ENCODE results near the gene UCP2. TPM values are rescaled to one million over a fixed set of nuclear protein-coding genes. Genes with fewer than 3 reads are reported as not detected.

Gene UCP2
- total RNA-seq, 1 donor from 2014 or later, result 23.4 TPM

DNA sequence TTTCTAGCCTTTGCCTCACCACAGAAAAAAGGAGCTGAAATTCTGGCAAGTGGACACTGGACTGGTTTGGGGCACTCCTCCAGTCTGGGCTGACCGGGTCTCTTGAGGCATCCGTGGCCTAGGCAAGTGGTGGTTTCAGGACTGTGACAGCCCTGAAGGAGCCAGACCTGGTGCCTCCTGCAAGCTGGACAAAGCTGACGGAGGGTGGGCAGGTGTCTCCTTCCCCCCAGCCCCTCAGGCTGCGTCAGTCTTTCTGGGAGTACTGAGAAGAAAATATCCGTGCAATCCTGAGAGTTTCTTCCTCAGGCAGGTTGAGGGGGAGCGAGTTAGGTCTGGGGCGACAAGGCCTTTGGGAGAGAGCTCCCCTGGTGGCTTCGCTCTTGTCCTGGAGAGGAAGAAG lies 30.5 kb upstream of the UCP2 start:
- Histone ChIP-seq H3K9me3 (replicated peaks) (no peaks in the 10 kb centered on the region), H3K27ac (replicated peaks) (no peak overlapping the region), H3K4me1 (peaks cover 55% of the 10 kb centered on the region), H3K27me3 (ENCODE audit: low read depth) (no peaks in the 10 kb centered on the region), H3K4me3 (no peak overlapping the region), H3K36me3 (peaks cover 20% of the 10 kb centered on the region)
- DNase-seq, result no peak
- TF ChIP-seq, protein P1, sequence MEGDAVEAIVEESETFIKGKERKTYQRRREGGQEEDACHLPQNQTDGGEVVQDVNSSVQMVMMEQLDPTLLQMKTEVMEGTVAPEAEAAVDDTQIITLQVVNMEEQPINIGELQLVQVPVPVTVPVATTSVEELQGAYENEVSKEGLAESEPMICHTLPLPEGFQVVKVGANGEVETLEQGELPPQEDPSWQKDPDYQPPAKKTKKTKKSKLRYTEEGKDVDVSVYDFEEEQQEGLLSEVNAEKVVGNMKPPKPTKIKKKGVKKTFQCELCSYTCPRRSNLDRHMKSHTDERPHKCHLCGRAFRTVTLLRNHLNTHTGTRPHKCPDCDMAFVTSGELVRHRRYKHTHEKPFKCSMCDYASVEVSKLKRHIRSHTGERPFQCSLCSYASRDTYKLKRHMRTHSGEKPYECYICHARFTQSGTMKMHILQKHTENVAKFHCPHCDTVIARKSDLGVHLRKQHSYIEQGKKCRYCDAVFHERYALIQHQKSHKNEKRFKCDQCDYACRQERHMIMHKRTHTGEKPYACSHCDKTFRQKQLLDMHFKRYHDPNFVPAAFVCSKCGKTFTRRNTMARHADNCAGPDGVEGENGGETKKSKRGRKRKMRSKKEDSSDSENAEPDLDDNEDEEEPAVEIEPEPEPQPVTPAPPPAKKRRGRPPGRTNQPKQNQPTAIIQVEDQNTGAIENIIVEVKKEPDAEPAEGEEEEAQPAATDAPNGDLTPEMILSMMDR (IDR thresholded peaks at IDR 0.05; ENCODE audit: borderline replicate concordance), result no peak
- intact Hi-C loops (cut with micrococcal nuclease), result no loop called here

DNA sequence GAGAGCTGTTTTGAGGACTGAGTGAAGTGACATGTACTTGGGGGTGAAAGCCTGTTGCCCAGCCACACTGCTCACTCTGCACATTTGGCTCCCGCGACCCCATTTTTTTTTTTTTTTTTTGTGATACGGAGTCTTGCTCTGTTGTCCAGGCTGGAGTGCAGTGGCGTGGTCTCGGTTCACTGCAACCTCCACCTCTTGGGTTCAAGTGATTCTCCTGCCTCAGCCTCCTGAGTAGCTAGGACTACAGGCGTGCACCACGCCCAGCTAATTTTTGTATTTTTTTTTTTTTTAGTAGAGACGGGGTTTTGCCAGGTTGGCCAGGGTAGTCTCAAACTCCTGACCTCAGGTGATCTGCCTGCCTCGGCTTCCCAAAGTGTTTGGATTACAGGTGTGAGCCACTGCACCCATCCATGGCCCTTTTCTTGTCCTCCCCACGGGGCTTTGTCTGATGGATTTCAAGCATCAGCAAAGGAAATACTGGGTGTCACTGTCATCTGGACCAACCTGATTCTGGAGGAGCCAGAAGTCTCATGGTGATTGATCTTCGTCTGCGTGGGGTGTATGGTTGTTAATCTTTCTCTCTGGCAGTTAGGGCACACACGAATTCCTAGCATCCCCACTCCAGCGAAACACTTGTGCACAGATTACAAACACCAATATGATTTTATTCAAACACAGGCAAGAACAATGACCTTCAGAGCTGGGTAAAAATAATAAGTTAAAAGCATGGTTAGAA lies 29.6 kb upstream of the UCP2 start:
- TF ChIP-seq, protein P1 (IDR thresholded peaks at IDR 0.05; ENCODE audit: borderline replicate concordance), result no peak
- intact Hi-C loops (cut with micrococcal nuclease), result no loop called here
- H3K36me3 ChIP-seq, result peaks cover 20% of the 10 kb centered on the region
- no peak for DNase-seq
- no peaks in the 10 kb centered on the region for H3K9me3 ChIP-seq (replicated peaks)
- peaks cover 53% of the 10 kb centered on the region for H3K4me1 ChIP-seq
- H3K4me3 ChIP-seq, result no peak overlapping the region
- H3K27me3 ChIP-seq (ENCODE audit: low read depth), result no peaks in the 10 kb centered on the region
- no peak overlapping the region for H3K27ac ChIP-seq (replicated peaks)

DNA sequence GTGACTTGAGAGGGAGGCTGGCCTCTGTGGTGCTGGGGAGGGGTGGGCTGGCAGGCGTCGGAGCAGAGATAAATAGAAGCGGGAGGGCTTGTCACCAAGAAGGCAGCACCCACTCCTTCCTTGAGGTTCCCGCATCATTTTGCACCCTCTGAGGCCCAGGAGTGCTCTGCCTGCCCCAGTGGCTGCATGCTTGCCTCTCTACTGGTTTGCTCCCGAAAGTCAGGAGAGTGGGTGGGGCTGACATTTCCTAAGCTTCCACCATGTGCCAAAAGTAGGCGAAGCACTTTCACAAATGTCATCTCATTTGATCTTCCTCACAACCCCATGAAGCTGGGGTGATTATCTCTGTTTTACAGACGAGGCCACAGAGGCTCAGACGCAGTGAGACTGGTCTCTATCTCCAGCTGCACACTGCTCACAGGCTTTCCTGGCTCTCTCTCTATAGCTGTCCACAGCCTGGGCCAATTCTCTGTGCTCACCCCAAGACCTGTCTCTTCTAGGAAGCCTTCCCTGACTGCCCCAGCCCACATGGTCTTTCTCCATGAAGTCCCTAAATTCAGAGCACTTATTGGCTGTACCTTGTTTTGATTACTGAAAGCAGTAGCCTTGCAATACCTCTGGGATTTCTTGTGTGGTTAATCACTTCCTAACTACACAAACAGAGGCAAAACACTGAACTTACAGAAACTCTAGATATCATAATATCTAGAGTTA lies 28.9 kb upstream of the UCP2 start:
- H3K27ac ChIP-seq (replicated peaks), result peak overlapping the region; percentile 36
- DNase-seq, result no peak
- peaks cover 50% of the 10 kb centered on the region for H3K4me1 ChIP-seq

DNA sequence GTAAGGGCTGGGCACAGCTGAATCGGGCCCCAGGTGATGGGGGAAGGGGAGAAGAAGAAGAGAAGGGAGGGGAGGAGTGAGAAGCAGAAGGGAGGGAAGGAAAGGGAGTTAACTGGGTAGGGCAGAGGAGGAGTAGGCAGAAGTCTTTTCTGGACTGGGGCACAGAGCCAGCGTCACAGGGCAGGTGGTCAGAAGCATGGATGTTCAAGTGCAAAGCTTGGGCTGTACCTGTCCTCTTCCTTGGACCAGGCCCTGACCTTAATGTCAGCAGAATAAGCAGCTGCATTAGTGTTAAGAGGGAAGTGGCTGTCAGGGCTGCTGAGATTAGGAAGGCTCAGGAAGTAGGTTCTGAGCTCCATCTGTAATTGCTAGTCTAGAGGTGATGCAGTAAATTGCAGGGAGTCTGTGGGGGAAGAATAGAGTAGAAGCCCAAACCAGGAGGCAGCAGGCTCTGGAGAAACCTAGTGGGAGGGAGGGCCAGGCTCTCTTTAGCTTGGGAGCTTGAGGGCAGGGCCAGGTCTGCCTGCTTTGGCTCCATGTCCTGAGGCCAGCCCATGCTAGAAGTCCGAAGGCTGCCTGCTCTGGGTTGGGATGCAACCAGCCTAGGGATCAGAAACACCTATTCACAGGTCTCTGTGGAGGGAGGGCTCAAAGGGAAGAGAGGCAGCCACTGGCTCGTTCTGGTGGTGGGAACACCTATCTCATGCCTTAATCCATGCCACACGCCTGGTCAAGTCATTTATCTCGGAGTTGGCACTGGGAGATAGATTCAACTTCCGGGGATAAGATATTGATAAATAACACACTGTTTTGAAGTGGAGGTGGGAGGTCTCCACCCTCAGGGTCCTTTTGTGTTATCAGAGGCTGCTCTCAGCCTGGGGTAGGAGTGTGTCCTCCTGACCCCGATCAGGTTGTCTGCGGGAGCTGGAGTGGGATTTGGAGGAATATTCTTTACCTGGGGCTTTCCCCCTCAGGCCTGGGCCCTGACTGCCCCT lies 28.0 kb upstream of the UCP2 start:
- Histone ChIP-seq H3K27ac (replicated peaks) (peak overlapping the region; percentile 64), H3K4me1 (peaks cover 46% of the 10 kb centered on the region), H3K9me3 (replicated peaks) (no peaks in the 10 kb centered on the region), H3K27me3 (ENCODE audit: low read depth) (no peaks in the 10 kb centered on the region), H3K4me3 (no peak overlapping the region), H3K36me3 (peaks cover 14% of the 10 kb centered on the region)
- TF ChIP-seq, protein P1 (IDR thresholded peaks at IDR 0.05; ENCODE audit: borderline replicate concordance), result no peak
- no peak for DNase-seq
- intact Hi-C loops (cut with micrococcal nuclease), result no loop called here

More for the DNA sequence above, 28.9 kb upstream of the UCP2 start:
- no peaks in the 10 kb centered on the region for H3K9me3 ChIP-seq (replicated peaks)
- intact Hi-C loops (cut with micrococcal nuclease), result no loop called here
- no peak overlapping the region for H3K4me3 ChIP-seq
- no peaks in the 10 kb centered on the region for H3K27me3 ChIP-seq (ENCODE audit: low read depth)
- TF ChIP-seq, protein P1 (IDR thresholded peaks at IDR 0.05; ENCODE audit: borderline replicate concordance), result no peak
- peaks cover 18% of the 10 kb centered on the region for H3K36me3 ChIP-seq

DNA sequence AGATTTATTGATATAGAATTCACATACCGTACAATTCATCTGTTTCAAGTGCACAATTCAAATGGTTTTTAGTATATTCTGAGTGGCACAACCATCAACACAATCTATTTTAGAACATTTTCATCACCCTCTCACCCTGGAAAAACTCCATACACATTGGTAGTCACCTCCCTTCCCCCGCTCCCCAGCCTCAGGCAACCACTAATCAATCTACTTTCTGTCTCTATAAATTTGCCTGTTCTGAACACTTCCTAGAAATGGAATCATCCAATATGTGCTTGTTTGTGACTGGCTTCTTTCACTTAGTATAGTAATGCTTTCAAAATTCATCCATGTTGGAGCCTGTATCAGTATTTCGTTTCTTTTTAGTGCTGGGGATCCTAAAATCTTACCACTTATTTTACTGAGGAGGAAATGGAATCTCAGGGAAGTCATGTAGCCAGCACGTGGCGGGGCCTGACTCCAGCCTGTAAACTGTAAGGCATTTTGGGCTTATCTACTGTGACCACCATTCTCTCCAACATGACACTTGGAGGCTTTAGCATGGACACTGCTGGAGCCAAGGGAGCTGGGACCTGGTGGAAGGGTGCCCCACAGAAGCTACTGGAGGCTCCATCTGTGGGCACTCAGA lies 27.1 kb upstream of the UCP2 start:
- Histone ChIP-seq H3K4me1 (peaks cover 51% of the 10 kb centered on the region), H3K4me3 (no peak overlapping the region), H3K27ac (replicated peaks) (peak overlapping the region; percentile 64), H3K27me3 (ENCODE audit: low read depth) (no peaks in the 10 kb centered on the region), H3K36me3 (peaks cover 20% of the 10 kb centered on the region), H3K9me3 (replicated peaks) (no peaks in the 10 kb centered on the region)
- TF ChIP-seq, protein P1 (IDR thresholded peaks at IDR 0.05; ENCODE audit: borderline replicate concordance), result no peak
- intact Hi-C loops (cut with micrococcal nuclease), result no loop called here
- no peak for DNase-seq
